B cell (primary cell): ENCODE data around the gene GCDH. TPM values are rescaled to one million over a fixed set of nuclear protein-coding genes. Genes with fewer than 3 reads are reported as not detected.
A peak's percentile ranks its signal among the peaks of the same experiment; 100 is the strongest.

Source experiments
- ATAC-seq: fragments of 200-7000 bp; cut with Tn5 transposase; one replicate; pipeline ENCODE4 v1.10.0; 2021; ENCODE audit warnings: low read depth, mild to moderate bottlenecking, moderate number of reproducible peaks, moderate library complexity
- CTCF ChIA-PET: fragments of 350-600 bp; sonication (Branson Sonifier 250); formaldehyde crosslinking; loops from one replicate; lab custom pipeline; 2021; ENCODE audit warnings: antibody characterized with exemption, inconsistent platforms; lab: Charles Lee
- POLR2A ChIA-PET: fragments of 350-600 bp; sonication (Branson Sonifier 250); formaldehyde crosslinking; loops from one replicate; lab custom pipeline; 2021; ENCODE audit warnings: antibody characterized with exemption; lab: Charles Lee
- DNase-seq: peaks from one replicate; pipeline ENCODE4 v3.0.0; 2013
- H2AFZ ChIP-seq: 2 replicates; pipeline ENCODE4 v1.6.1; 2012; ENCODE audit warnings: mild to moderate bottlenecking, low read depth, low read length; ENCODE audit not compliant: insufficient read depth, poor library complexity, severe bottlenecking
- H3K27ac ChIP-seq, 2 donors: 1 replicate in 1 of 2; 2 replicates in 1 of 2; pipeline ENCODE4 v1.5.1; 2012 to 2013; ENCODE audit warnings: low read length in 2 of 2, mild to moderate bottlenecking in 2 of 2, moderate library complexity in 1 of 2
- H3K27me3 ChIP-seq, 4 experiments: fragments of 200-600 bp in 1 of 4; sonication (generic) in 1 of 4; replicated peaks in 1 of 4; 1 replicate in 2 of 4; 2 replicates in 2 of 4; pipeline versions ENCODE4 v1.6.1 to v1.7.0; 2013 to 2016; ENCODE audit warnings: low read length in 3 of 4, mild to moderate bottlenecking in 2 of 4, mixed read lengths in 1 of 4, moderate library complexity in 1 of 4; ENCODE audit not compliant: insufficient read depth in 4 of 4, control insufficient read depth in 3 of 4; ENCODE audit errors: control extremely low read depth in 1 of 4
- H3K36me3 ChIP-seq, 2 experiments: replicated peaks in 1 of 2; 1 replicate in 1 of 2; 2 replicates in 1 of 2; pipeline versions ENCODE4 v1.6.1 to v1.7.1; 2013; ENCODE audit warnings: low read length in 1 of 2; ENCODE audit not compliant: insufficient read depth in 2 of 2, control insufficient read depth in 1 of 2; ENCODE audit errors: control extremely low read depth in 1 of 2, extremely low read depth in 1 of 2
- H3K4me1 ChIP-seq, 2 donors: fragments of 200-600 bp in 1 of 2; sonication (generic) in 1 of 2; 1 replicate in 1 of 2; 2 replicates in 1 of 2; pipeline versions ENCODE4 v1.5.1 to v1.6.1; 2013 to 2017; ENCODE audit warnings: low read length in 2 of 2; ENCODE audit not compliant: control insufficient read depth in 2 of 2, insufficient read depth in 2 of 2
- H3K4me2 ChIP-seq: replicated peaks from 2 replicates; pipeline ENCODE3; 2012; ENCODE audit warnings: mild to moderate bottlenecking, low read depth, low read length; ENCODE audit not compliant: poor library complexity, severe bottlenecking
- H3K4me3 ChIP-seq, 5 experiments: fragments of 200-600 bp in 1 of 5; sonication (generic) in 1 of 5; 1 replicate in 3 of 5; 2 replicates in 2 of 5; pipeline versions ENCODE4 v1.5.1 to v1.7.0; 2011 to 2016; ENCODE audit warnings: low read length in 4 of 5, mild to moderate bottlenecking in 4 of 5, low read depth in 2 of 5, control low read depth in 1 of 5, moderate library complexity in 1 of 5; ENCODE audit not compliant: insufficient read depth in 1 of 5; ENCODE audit errors: control extremely low read depth in 1 of 5, extremely low read depth in 1 of 5
- H3K79me2 ChIP-seq: fragments of 200-600 bp; sonication (generic); one replicate; pipeline ENCODE4 v1.6.0; 2016; ENCODE audit warnings: low read length; ENCODE audit not compliant: control insufficient read depth, insufficient read depth
- H3K9ac ChIP-seq: fragments of 200-600 bp; sonication (generic); 2 replicates; pipeline ENCODE4 v1.6.1; 2017; ENCODE audit warnings: mild to moderate bottlenecking, low read length, moderate library complexity
- H3K9me3 ChIP-seq, 3 donors: one replicate each; pipeline versions ENCODE4 v1.6.1 to v1.7.1; 2013; ENCODE audit warnings: low read length in 2 of 3; ENCODE audit not compliant: control insufficient read depth in 2 of 3, insufficient read depth in 1 of 3; ENCODE audit errors: control extremely low read depth in 1 of 3
- H4K20me1 ChIP-seq: 2 replicates; pipeline ENCODE4 v1.6.0; 2012; ENCODE audit warnings: mild to moderate bottlenecking, low read length; ENCODE audit not compliant: insufficient read depth, control insufficient read depth, poor library complexity, severe bottlenecking
- H3K27ac Mint-ChIP-seq: one replicate; pipeline ENCODE4 v1.8.0; 2021; ENCODE audit warnings: mixed read lengths
- H3K27me3 Mint-ChIP-seq: one replicate; pipeline ENCODE4 v1.8.0; 2021; ENCODE audit warnings: mixed read lengths
- H3K4me1 Mint-ChIP-seq: one replicate; pipeline ENCODE4 v1.8.0; 2021; ENCODE audit warnings: mixed read lengths
- H3K4me3 Mint-ChIP-seq: one replicate; pipeline ENCODE4 v1.8.0; 2021; ENCODE audit warnings: mixed read lengths
- H3K9me3 Mint-ChIP-seq: one replicate; pipeline ENCODE4 v1.8.0; 2022; ENCODE audit warnings: mixed read lengths; ENCODE audit not compliant: insufficient read depth
- CTCF ChIP-seq: fragments of 200-600 bp; IDR thresholded peaks from one replicate; pipeline ENCODE4 v1.8.0; 2022; ENCODE audit warnings: antibody characterized with exemption, mild to moderate bottlenecking
- EZH2 ChIP-seq: IDR thresholded peaks from 2 replicates; pipeline ENCODE4 v1.6.1; 2012; ENCODE audit warnings: borderline replicate concordance, low read depth, mild to moderate bottlenecking, moderate library complexity, low read length; ENCODE audit not compliant: insufficient read depth, poor library complexity, severe bottlenecking
- WGBS: methylation state at CpG from one replicate; pipeline ENCODE4 v1.1.5; 2013; ENCODE audit warnings: missing lambda C conversion rate; ENCODE audit not compliant: insufficient coverage; 5-methylcytosine and 5-hydroxymethylcytosine counted together
- intact Hi-C: fragments of 100-400 bp; cut with micrococcal nuclease; formaldehyde crosslinking; loops from one replicate; pipeline ENCODE4 v1.10.0; 2022
- polyA plus RNA-seq: library from polyadenylated mRNA; depleted of rRNA; stranded (reverse); fragments of >200 nt; gene quantifications from 2 replicates; pipeline ENCODE4 v1.2.3, GENCODE V29; 2012
- total RNA-seq, 2 donors: library from RNA; stranded (reverse); fragments of 120-200 nt in 1 of 2; gene quantifications; 1 replicate in 1 of 2; 2 replicates in 1 of 2; pipeline versions ENCODE4 v1.2.3 to v1.2.4, GENCODE V29; 2013 to 2022

The GCDH gene
- total and polyA plus RNA-seq, 2 donors (not counting 1 experiment from before 2014, with no cell fraction given), result 48.9 to 61.2 TPM

DNA sequence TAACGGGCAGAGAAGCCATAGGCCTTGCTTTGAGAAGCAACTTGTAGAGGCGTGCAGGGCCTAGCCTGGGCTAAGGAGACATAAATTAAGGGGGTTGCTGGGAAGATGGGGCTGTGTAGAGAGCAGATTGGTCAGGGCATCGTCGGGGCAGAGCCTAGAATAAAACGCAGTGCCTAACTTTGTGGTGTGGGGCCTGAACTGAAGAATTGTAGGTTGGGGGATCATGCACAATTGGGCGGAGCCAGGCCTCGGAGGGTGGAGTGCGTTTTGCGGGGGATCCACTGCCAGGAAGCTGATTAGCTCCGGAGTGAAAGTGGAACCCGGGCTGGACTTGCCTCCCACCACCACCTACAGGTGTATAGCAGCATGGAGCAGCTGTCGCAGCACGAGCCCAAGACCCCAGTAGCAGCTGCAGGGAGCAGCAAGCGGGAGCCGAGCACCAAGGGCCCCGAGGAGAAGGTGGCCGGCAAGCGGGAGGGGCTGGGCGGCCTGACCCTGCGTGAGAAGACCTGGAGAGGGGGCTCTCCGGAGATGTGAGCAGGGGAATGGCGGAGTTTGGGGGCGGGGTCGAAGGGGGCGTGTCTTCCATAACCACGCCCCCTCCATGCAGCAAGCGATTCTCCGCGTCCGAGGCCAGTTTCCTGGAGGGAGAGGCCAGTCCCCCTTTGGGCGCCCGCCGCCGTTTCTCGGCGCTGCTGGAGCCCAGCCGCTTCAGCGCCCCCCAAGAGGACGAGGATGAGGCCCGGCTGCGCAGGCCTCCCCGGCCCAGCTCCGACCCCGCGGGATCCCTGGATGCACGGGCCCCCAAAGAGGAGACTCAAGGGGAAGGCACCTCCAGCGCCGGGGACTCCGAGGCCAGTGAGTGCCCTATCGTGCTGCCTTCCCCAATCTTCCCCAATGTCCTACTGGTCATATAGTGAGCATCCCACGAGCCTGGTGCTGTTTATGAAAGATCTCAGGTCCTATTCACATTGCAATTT, 23.6 kb upstream of the GCDH start:
- ChIA-PET POLR2A (interaction anchor here (0.5 to 0.6 kb wide), 2 partner anchors 74 to 92 kb away, joined by 4 to 6 read pairs; no protein-coding TSS in a partner anchor), CTCF (interaction anchor here (1.5 kb wide), 1 partner anchor 15 kb away, joined by 3 read pairs; no protein-coding TSS in a partner anchor)
- H3K4me3 ChIP-seq, result peak overlapping the region; percentile 21 to 70 (median 63)
- peaks cover 4% of the 10 kb centered on the region for H3K9me3 Mint-ChIP-seq
- no peaks in the 10 kb centered on the region for H3K9me3 ChIP-seq
- peaks cover 0 to 2% (median 0%) of the 10 kb centered on the region in 4 experiments for H3K27me3 ChIP-seq
- peak; percentile 91 for DNase-seq
- peak overlapping the region; percentile 67 for H3K9ac ChIP-seq
- H3K4me2 ChIP-seq, result peak overlapping the region; percentile 88
- peaks cover 8% of the 10 kb centered on the region for H3K4me1 Mint-ChIP-seq
- 3% methylated on average over 48 of the region's 51 CpGs for WGBS
- peak overlapping the region in 1 of 2 donors; percentile 20 for H3K27ac ChIP-seq
- H3K27me3 Mint-ChIP-seq, result peaks cover 6% of the 10 kb centered on the region
- peak overlapping the region; percentile 91 for H3K4me3 Mint-ChIP-seq
- peaks cover 0 to 11% of the 10 kb centered on the region in 2 donors for H3K4me1 ChIP-seq
- intact Hi-C loops, result loop anchor here (2.0 kb wide), 1 partner anchor 13 kb away; the partner anchor contains the start of gene DNASE2
- peak; percentile 89 for ATAC-seq
- H3K79me2 ChIP-seq, result no peaks in the 10 kb centered on the region
- H3K36me3 ChIP-seq, result no peaks in the 10 kb centered on the region
- H2AFZ ChIP-seq, result peak overlapping the region; percentile 84
- no peaks in the 10 kb centered on the region for H4K20me1 ChIP-seq
- peak overlapping the region; percentile 77 for H3K27ac Mint-ChIP-seq
- TF ChIP-seq EZH2 (no peak), CTCF (no peak)
